SK-N-SH (cell line): ENCODE measurements around the gene MAPK1.

Experiments
- MAX ChIP-seq: IDR thresholded peaks from 2 replicates; pipeline ENCODE4 v1.4.0; 2012; ENCODE audit warnings: low read depth
- NFIC ChIP-seq: IDR thresholded peaks from 2 replicates; pipeline ENCODE4 v1.4.0; 2012; ENCODE audit warnings: borderline replicate concordance
- NRF1 ChIP-seq: IDR thresholded peaks from 2 replicates; pipeline ENCODE4 v1.6.1; 2012; ENCODE audit warnings: low read depth, mild to moderate bottlenecking, low read length
- REST ChIP-seq: IDR thresholded peaks from 2 replicates; pipeline ENCODE4 v1.6.1; 2012; ENCODE audit warnings: mild to moderate bottlenecking, low read depth, low read length, moderate library complexity
- SIN3A ChIP-seq: IDR thresholded peaks from 2 replicates; pipeline ENCODE4 v1.6.1; 2012; ENCODE audit warnings: low read depth, mild to moderate bottlenecking, low read length, moderate library complexity, borderline replicate concordance
- TAF1 ChIP-seq: IDR thresholded peaks from 2 replicates; pipeline ENCODE4 v1.6.1; 2012; ENCODE audit warnings: low read depth, mild to moderate bottlenecking, low read length, moderate library complexity, borderline replicate concordance
- USF1 ChIP-seq: IDR thresholded peaks from 2 replicates; pipeline ENCODE4 v1.4.0; 2012; ENCODE audit warnings: low read depth, borderline replicate concordance

- TF ChIP-seq NRF1 (no peak), MAX (no peak), REST (no peak), TAF1 (no peak), NFIC (no peak), SIN3A (no peak), USF1 (no peak)
Measured at GRCh38 chr22:21796231-21796630, 71.2 kb downstream of the MAPK1 start.
